HCT116 (cell line): ENCODE measurements around the gene PML. TPM values are rescaled to one million over a fixed set of nuclear protein-coding genes. Genes with fewer than 3 reads are reported as not detected.

Experiments
- ATAC-seq: fragments of 200-7000 bp; cut with Tn5 transposase; 2 replicates; pipeline ENCODE4 v1.9.1; 2020; ENCODE audit warnings: mild to moderate bottlenecking, moderate library complexity
- BruUV-seq: library from RNA; stranded (reverse); fragments of 400-500 nt; replicated peaks from 2 replicates; lab custom pipeline; 2021; lab: Mats Ljungman, UMichigan
- CTCF ChIA-PET: fragments of 300-600 bp; sonication (Branson Sonifier 250); formaldehyde crosslinking; loops from one replicate; lab custom pipeline; 2021; ENCODE audit warnings: antibody characterized with exemption; lab: Charles Lee
- POLR2A ChIA-PET: fragments of 300-600, 350-600 bp; sonication (Branson Sonifier 250); formaldehyde crosslinking; loops from one replicate; lab custom pipeline; 2021; ENCODE audit warnings: antibody characterized with exemption; lab: Charles Lee
- RAD21 ChIA-PET, 2 experiments: fragments of 300-600 bp; sonication (Branson Sonifier 250); formaldehyde crosslinking; loops; one replicate each; lab custom pipeline; 2023; ENCODE audit warnings: low total read pairs in 2 of 2; ENCODE audit not compliant: uncharacterized antibody in 2 of 2, unreplicated experiment in 2 of 2, low non-redundant PET in 1 of 2; lab: Charles Lee
- DNase-seq: peaks from one replicate; pipeline ENCODE4 v3.0.0-alpha.2; 2010; ENCODE audit warnings: low read depth, low spot score
- H2AFZ ChIP-seq: fragments of 200-600 bp; shearing (Covaris generic), sonication (generic); 2 replicates; pipeline ENCODE4 v1.6.1; 2017; ENCODE audit warnings: low read depth, mixed run types, mixed read lengths, antibody characterized with exemption, low read length; ENCODE audit not compliant: poor library complexity, severe bottlenecking
- H3K27ac ChIP-seq: 2 replicates; pipeline ENCODE4 v1.5.1; 2012; ENCODE audit warnings: low read depth, low read length
- H3K27me3 ChIP-seq: fragments of 200-600 bp; sonication (generic); 2 replicates; pipeline ENCODE4 v1.6.1; 2016; ENCODE audit warnings: mixed run types, low read length, mixed read lengths; ENCODE audit not compliant: insufficient read depth
- H3K36me3 ChIP-seq, 2 experiments: fragments of 200-500 bp in 1 of 2; fragments of 200-600 bp in 1 of 2; sonication (Bioruptor generic) in 1 of 2; sonication (generic) in 1 of 2; 2 replicates each; pipeline versions ENCODE4 v1.5.1 to v1.6.1; 2014 to 2016; ENCODE audit warnings: low read length in 2 of 2, inconsistent platforms in 1 of 2, mixed read lengths in 1 of 2, mixed run types in 1 of 2; ENCODE audit not compliant: insufficient read depth in 2 of 2, control insufficient read depth in 1 of 2
- H3K4me1 ChIP-seq, 2 experiments: fragments of 200-600 bp in 1 of 2; sonication (generic) in 1 of 2; 2 replicates each; pipeline versions ENCODE4 v1.5.1 to v1.6.1; 2012 to 2017; ENCODE audit warnings: low read length in 2 of 2, inconsistent platforms in 1 of 2, mild to moderate bottlenecking in 1 of 2, mixed read lengths in 1 of 2, mixed run types in 1 of 2, moderate library complexity in 1 of 2; ENCODE audit not compliant: insufficient read depth in 2 of 2, control insufficient read depth in 1 of 2
- H3K4me2 ChIP-seq: fragments of 200-600 bp; sonication (generic); 2 replicates; pipeline ENCODE4 v1.6.1; 2017; ENCODE audit warnings: mixed run types, low read length, mixed read lengths
- H3K4me3 ChIP-seq, 2 experiments: fragments of 200-600 bp in 1 of 2; sonication (generic) in 1 of 2; replicated peaks in 1 of 2; 2 replicates each; pipeline ENCODE4 v1.5.1; 2011 to 2016; ENCODE audit warnings: low read length in 2 of 2, control low read depth in 1 of 2, low read depth in 1 of 2, mild to moderate bottlenecking in 1 of 2, mixed read lengths in 1 of 2, mixed run types in 1 of 2
- H3K79me2 ChIP-seq: fragments of 200-600 bp; sonication (generic); 2 replicates; pipeline ENCODE4 v1.6.1; 2017; ENCODE audit warnings: mild to moderate bottlenecking, mixed run types, low read length, moderate library complexity, mixed read lengths; ENCODE audit not compliant: insufficient read depth
- H3K9ac ChIP-seq: fragments of 200-600 bp; sonication (generic); 2 replicates; pipeline ENCODE4 v1.6.1; 2016; ENCODE audit warnings: low read length, mixed read lengths
- H3K9me2 ChIP-seq: fragments of 200-600 bp; sonication (generic), shearing (Covaris generic); 2 replicates; pipeline ENCODE4 v1.6.1; 2017; ENCODE audit warnings: mixed run types, mild to moderate bottlenecking, moderate library complexity; ENCODE audit not compliant: insufficient read depth
- H3K9me3 ChIP-seq, 2 experiments: fragments of 200-500 bp in 1 of 2; fragments of 200-600 bp in 1 of 2; sonication (Bioruptor generic) in 1 of 2; sonication (generic) in 1 of 2; 2 replicates each; pipeline ENCODE4 v1.6.1; 2014 to 2017; ENCODE audit warnings: low read length in 2 of 2, mixed read lengths in 2 of 2, inconsistent platforms in 1 of 2, low read depth in 1 of 2, mild to moderate bottlenecking in 1 of 2, mixed run types in 1 of 2, moderate library complexity in 1 of 2; ENCODE audit not compliant: control insufficient read depth in 1 of 2, insufficient read depth in 1 of 2
- H4K20me1 ChIP-seq: fragments of 200-600 bp; sonication (generic), shearing (Covaris generic); 2 replicates; pipeline ENCODE4 v1.6.1; 2017; ENCODE audit warnings: mixed run types, mild to moderate bottlenecking, moderate library complexity; ENCODE audit not compliant: insufficient read depth
- ATF3 ChIP-seq: IDR thresholded peaks from 2 replicates; pipeline ENCODE4 v1.6.1; 2012
- CBX3 ChIP-seq: IDR thresholded peaks from 2 replicates; pipeline ENCODE4 v1.6.1; 2012; ENCODE audit warnings: low read depth
- CEBPB ChIP-seq: IDR thresholded peaks from 2 replicates; pipeline ENCODE4 v1.6.1; 2012; ENCODE audit warnings: low read depth
- CTCF ChIP-seq, 3 experiments: fragments of 200-600 bp in 1 of 3; sonication (generic) in 1 of 3; IDR thresholded peaks in 2 of 3; conservative IDR thresholded peaks in 1 of 3; 2 replicates each; pipeline ENCODE4 v1.5.1; 2012 to 2017; ENCODE audit warnings: low read depth in 2 of 3, low read length in 2 of 3, antibody characterized with exemption in 1 of 3, borderline replicate concordance in 1 of 3, control low read depth in 1 of 3, mild to moderate bottlenecking in 1 of 3, mixed read lengths in 1 of 3, mixed run types in 1 of 3, moderate library complexity in 1 of 3; ENCODE audit not compliant: insufficient read depth in 1 of 3
- EGR1 ChIP-seq: IDR thresholded peaks from 2 replicates; pipeline ENCODE4 v1.6.1; 2012; ENCODE audit warnings: low read depth
- ELF1 ChIP-seq: IDR thresholded peaks from 2 replicates; pipeline ENCODE4 v1.6.1; 2012; ENCODE audit warnings: low read depth, borderline replicate concordance
- EZH2 ChIP-seq: fragments of 200-600 bp; sonication (generic); IDR thresholded peaks from 2 replicates; pipeline ENCODE4 v1.6.1; 2017; ENCODE audit warnings: antibody characterized with exemption, mixed run types
- EZH2phosphoT487 ChIP-seq: fragments of 200-600 bp; IDR thresholded peaks from 2 replicates; pipeline ENCODE4 v1.6.1; 2018; ENCODE audit warnings: antibody characterized with exemption, borderline replicate concordance
- FOSL1 ChIP-seq: IDR thresholded peaks from 2 replicates; pipeline ENCODE4 v1.6.1; 2012; ENCODE audit warnings: low read depth
- JUND ChIP-seq: IDR thresholded peaks from 2 replicates; pipeline ENCODE4 v1.6.1; 2012
- MAX ChIP-seq: IDR thresholded peaks from 2 replicates; pipeline ENCODE4 v1.6.1; 2012
- POLR2A ChIP-seq: IDR thresholded peaks from 2 replicates; pipeline ENCODE4 v1.7.0; 2011; ENCODE audit warnings: borderline replicate concordance; ENCODE audit not compliant: insufficient read depth, insufficient read length; ENCODE audit errors: extremely low read depth
- POLR2AphosphoS5 ChIP-seq: IDR thresholded peaks from 2 replicates; pipeline ENCODE4 v1.6.1; 2011; ENCODE audit warnings: mild to moderate bottlenecking, low read depth, low read length, moderate library complexity
- RAD21 ChIP-seq: IDR thresholded peaks from 2 replicates; pipeline ENCODE4 v1.6.1; 2012; ENCODE audit warnings: low read depth, mild to moderate bottlenecking
- REST ChIP-seq: IDR thresholded peaks from 2 replicates; pipeline ENCODE4 v1.6.1; 2012; ENCODE audit warnings: low read depth
- SIN3A ChIP-seq: IDR thresholded peaks from 2 replicates; pipeline ENCODE4 v1.6.1; 2012; ENCODE audit warnings: low read depth
- SP1 ChIP-seq: IDR thresholded peaks from 2 replicates; pipeline ENCODE4 v1.6.1; 2012; ENCODE audit warnings: low read depth
- SRF ChIP-seq: IDR thresholded peaks from 2 replicates; pipeline ENCODE4 v1.6.1; 2012; ENCODE audit warnings: low read depth
- TCF7L2 ChIP-seq: IDR thresholded peaks from 2 replicates; pipeline ENCODE4 v1.7.0; 2011; ENCODE audit warnings: borderline replicate concordance, inconsistent platforms; ENCODE audit not compliant: insufficient read depth, insufficient read length; ENCODE audit errors: extremely low read depth
- YY1 ChIP-seq: IDR thresholded peaks from 2 replicates; pipeline ENCODE4 v1.6.1; 2011; ENCODE audit warnings: low read length, low read depth, moderate library complexity, mild to moderate bottlenecking; ENCODE audit not compliant: insufficient replicate concordance; ENCODE audit errors: extremely low read depth
- ZFX ChIP-seq: fragments of 450-650 bp; IDR thresholded peaks from 2 replicates; pipeline ENCODE4 v1.6.1; 2017
- ZNF274 ChIP-seq: fragments of 200-500 bp; sonication (Bioruptor generic); IDR thresholded peaks from 2 replicates; pipeline ENCODE4 v1.6.1; 2014; ENCODE audit warnings: mild to moderate bottlenecking, low read depth, low read length, inconsistent platforms
- intact Hi-C: fragments of 100-400 bp; cut with micrococcal nuclease; formaldehyde crosslinking; loops from 2 replicates; pipeline ENCODE4 v1.10.0; 2022
- total RNA-seq: library from RNA; stranded (reverse); gene quantifications from one replicate; pipeline ENCODE4 v1.2.1, GENCODE V29; 2021; ENCODE audit not compliant: unreplicated experiment

The PML gene
- total RNA-seq, 1 experiment from 2014 or later: 28.1 TPM

DNA sequence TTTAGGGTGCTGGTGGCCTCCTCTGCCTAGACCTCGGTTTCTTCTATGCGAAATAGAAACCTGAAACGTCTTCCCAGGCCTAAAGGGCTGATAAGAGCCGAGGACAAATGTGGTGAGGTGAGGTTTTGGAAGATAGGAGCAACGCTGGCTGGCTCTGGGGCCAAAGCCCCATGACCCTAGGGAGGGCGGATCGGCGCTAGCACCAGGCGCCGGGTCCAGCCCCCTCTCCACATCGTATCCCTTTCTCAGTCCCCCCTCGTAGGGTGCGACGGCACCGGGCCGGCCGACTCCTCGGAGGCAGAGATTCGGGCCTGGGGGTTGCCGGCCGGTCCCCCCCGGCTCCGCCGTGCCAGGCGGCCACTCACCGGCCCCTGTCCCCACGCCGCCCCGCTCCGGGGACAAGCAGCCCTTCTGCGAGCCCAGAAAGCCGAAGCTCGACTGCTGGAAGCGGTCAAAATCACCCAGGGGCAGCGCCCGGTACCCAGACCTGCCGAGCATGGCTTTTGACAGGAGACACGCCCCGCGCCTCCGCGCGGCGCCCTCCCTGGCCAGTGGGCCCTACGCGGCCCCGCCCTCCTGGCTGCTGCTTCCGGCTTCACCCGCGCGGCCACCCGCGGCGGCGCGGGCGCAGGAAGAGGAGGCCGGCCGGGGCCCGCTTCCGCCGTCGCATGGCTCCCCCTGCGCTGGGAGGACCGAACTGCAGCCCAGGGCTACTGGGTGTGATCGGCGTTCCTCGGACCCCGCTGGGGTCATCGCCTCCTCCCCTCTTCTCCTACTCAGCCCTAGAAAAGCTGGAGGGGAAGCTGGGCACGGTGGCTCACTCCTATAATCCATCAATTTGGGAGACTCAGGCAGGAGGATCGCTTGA is 2.6 kb upstream of the PML start, which contains the start of gene STOML1:
Gene STOML1 (minus strand): TSS at position 570 of the 868 bp plus-strand sequence. CDS start 72 bp downstream, at position 498.
- Histone ChIP-seq H3K36me3 (no peaks in the 10 kb centered on the region), H4K20me1 (no peaks in the 10 kb centered on the region), H3K4me1 (peaks cover 22 to 63% of the 10 kb centered on the region in 2 experiments), H2AFZ (peak within 1 kb of the TSS; percentile 88), H3K9me3 (no peaks in the 10 kb centered on the region), H3K79me2 (peaks cover 6% of the 10 kb centered on the region; the same call in 1 of the 2 replicates), H3K4me2 (peak within 1 kb of the TSS; percentile 91), H3K9ac (peak within 1 kb of the TSS; percentile 62), H3K27ac (peak within 1 kb of the TSS; percentile 31), H3K9me2 (no peaks in the 10 kb centered on the region), H3K4me3 (peak within 1 kb of the TSS; percentile 69 to 81), H3K27me3 (no peaks in the 10 kb centered on the region)
- DNase-seq (peak; percentile 83), ATAC-seq (peak; percentile 79)
- ChIA-PET RAD21 (no interaction called here), POLR2A (no interaction called here), CTCF (interaction anchor here (0.6 to 1.4 kb wide), 4 partner anchors 9 to 315 kb away, joined by 3 to 6 read pairs (median 4); no protein-coding TSS in a partner anchor)
- intact Hi-C loops: no loop called here
- no TSS peak for BruUV-seq
- TF ChIP-seq SRF: no peak
- no peak for TF ChIP-seq REST
- TF ChIP-seq MAX: peak; percentile 87
- TF ChIP-seq ELF1: no peak; the same call in 1 of the 2 replicates
- no peak for TF ChIP-seq CBX3
- peak; percentile 68 for TF ChIP-seq YY1
- TF ChIP-seq SP1: peak; percentile 37
- TF ChIP-seq POLR2A: no peak
- no peak for TF ChIP-seq ZNF274
- TF ChIP-seq ATF3: no peak
- peak; percentile 88 for TF ChIP-seq SIN3A
- TF ChIP-seq FOSL1: no peak
- TF ChIP-seq EGR1: no peak
- TF ChIP-seq ZFX: peak; percentile 56; the same call in 1 of the 2 replicates
- no peak for TF ChIP-seq EZH2phosphoT487
- no peak for TF ChIP-seq CEBPB
- TF ChIP-seq POLR2AphosphoS5: peak; percentile 52
- no peak for TF ChIP-seq JUND
- peak; percentile 55 for TF ChIP-seq TCF7L2
- no peak for TF ChIP-seq EZH2
- TF ChIP-seq RAD21: no peak
- peak; percentile 32 to 85 (median 79); a peak in 4 of 6 replicates for TF ChIP-seq CTCF (IDR thresholded peaks at IDR 0.05 in 2 of 3, conservative IDR thresholded peaks at IDR 0.05 in 1 of 3; ENCODE audit: borderline replicate concordance in 1 of 3, insufficient read depth in 1 of 3, low read depth in 2 of 3, low read length in 2 of 3)
